Heart right ventricle (tissue), 16 donors: ENCODE results near the gene ABHD2. TPM values are rescaled to one million over a fixed set of nuclear protein-coding genes. Genes with fewer than 3 reads are reported as not detected.
A peak's percentile ranks its signal among the peaks of the same experiment; 100 is the strongest.

Experiments
- ATAC-seq, 8 donors: fragments of 200-7000 bp; cut with Tn5 transposase; one replicate each; pipeline ENCODE4 v1.9.1; 2020; ENCODE audit warnings: mild to moderate bottlenecking in 8 of 8, moderate library complexity in 8 of 8, moderate number of reproducible peaks in 1 of 8
- DNase-seq, 2 donors: peaks; one replicate each; pipeline ENCODE4 v3.0.0-alpha.2; 2020
- H3K27ac ChIP-seq, 10 donors: fragments of 200-600 bp; sonication (generic) in 2 of 10; one replicate each; pipeline versions ENCODE4 v1.5.0 to v1.8.0; 2020 to 2022; ENCODE audit warnings: mild to moderate bottlenecking in 3 of 10
- H3K27me3 ChIP-seq, 7 donors: fragments of 200-600 bp; one replicate each; pipeline ENCODE4 v1.8.0; 2021 to 2022; ENCODE audit warnings: mild to moderate bottlenecking in 2 of 7
- H3K36me3 ChIP-seq, 9 donors: fragments of 200-600 bp; sonication (generic) in 1 of 9; one replicate each; pipeline versions ENCODE4 v1.5.0 to v1.8.0; 2020 to 2022; ENCODE audit warnings: mild to moderate bottlenecking in 2 of 9
- H3K4me1 ChIP-seq, 9 donors: fragments of 200-600 bp; sonication (generic) in 1 of 9; one replicate each; pipeline versions ENCODE4 v1.5.0 to v1.8.0; 2020 to 2022; ENCODE audit warnings: mild to moderate bottlenecking in 4 of 9
- H3K4me3 ChIP-seq, 10 donors: fragments of 200-600 bp; sonication (generic) in 2 of 10; one replicate each; pipeline versions ENCODE4 v1.5.0 to v1.8.0; 2020 to 2022; ENCODE audit warnings: mild to moderate bottlenecking in 7 of 10, moderate library complexity in 2 of 10
- H3K9me3 ChIP-seq, 11 donors: fragments of 200-600 bp in 10 of 11; sonication (generic) in 2 of 11; one replicate each; pipeline versions ENCODE4 v1.5.0 to v1.8.0; 2013 to 2022; ENCODE audit warnings: mild to moderate bottlenecking in 2 of 11, control low read depth in 1 of 11, moderate library complexity in 1 of 11
- CTCF ChIP-seq, 9 donors: fragments of 200-600 bp; sonication (generic) in 2 of 9; IDR thresholded peaks; one replicate each; pipeline versions ENCODE4 v1.5.0 to v1.8.0; 2021 to 2022; ENCODE audit warnings: antibody characterized with exemption in 9 of 9, mild to moderate bottlenecking in 5 of 9, moderate library complexity in 1 of 9
- WGBS, 2 donors: extraction: QIAGEN DNeasy Blood & Tissue Kit; methylation state at CpG; one replicate each; pipeline ENCODE4 v1.1.7; 2013; ENCODE audit warnings: inconsistent platforms in 1 of 2; 5-methylcytosine and 5-hydroxymethylcytosine counted together
- intact Hi-C, 10 donors: fragments of 100-400 bp; cut with DNase I; formaldehyde crosslinking; loops; one replicate each; pipeline versions ENCODE4 v1.11.1 to v1.14.2; 2022
- polyA plus RNA-seq, 2 donors: library from polyadenylated mRNA; stranded (reverse); fragments of 200-250 nt; gene quantifications; one replicate each; pipeline ENCODE4 v1.2.3, GENCODE V29; 2013
- total RNA-seq, 10 donors: library from RNA; stranded (reverse); fragmentation: NEBNext Ultra II Directional in 3 of 10; extraction: Animal tissue kit (Norgen Biotek cat#: 25700) in 3 of 10; gene quantifications; one replicate each; pipeline versions ENCODE4 v1.2.1 to v1.2.4, GENCODE V29; 2021 to 2023
- donor health status: Arrhythmogenic right ventricular cardiomyopathy.
- donor health status: ischemic (EF 13 %, LVEDD 7.1; RV severe dilation, severe dysfunction).
- donor health status: healthy with polysubstance abuse.
- donor health status: DM: no; HTN: yes; CAD: no.
- donor health status: DM: no; HTN: no; CAD: no.
- donor health status: ischemic (EF 25% LVEDD 6.9; RV normal size, moderate dysfunction).
- donor health status: ischemic (EF 25% LVEDD 5.7; RV mildly dilated, moderate dysfunction).
- donor health status: healthy.
- donor health status: DM: yes; HTN: yes; CAD: no.
- donor health status: Ischemic cardiomyopathy.
- donor health status: ischemic (EF 35%, LVEDD 5.7; RV mildly dilated, moderate dysfunction).
- donor health status: nonischemic (EF 11% LVEDD 7.7; RV severe dilation, severe dysfunction).
- donor health status: DM: yes; HTN: yes; CAD: no.
- donor health status: PGD.
- donor health status: ischemic (EF 29% LVEDD 5.4; RV normal size, mild dysfunction).
- donor health status: nonischemic (EF 23%, LVEDD 6.1; RV moderate dilation, normal function).

ABHD2 gene
- total and polyA plus RNA-seq, 12 donors = 9.1 to 201 (median 119) TPM

- WGBS, 2 donors = 85 to 86% methylated on average over 12 of the region's 12 CpGs
- peaks cover 0 to 52% (median 31%) of the 10 kb centered on the region in 9 donors for H3K4me1 ChIP-seq
- H3K4me3 ChIP-seq = no peak overlapping the region
- peak overlapping the region in 6 of 10 donors; percentile 40 to 72 (median 58) for H3K27ac ChIP-seq
- ATAC-seq = no peak
- no peak for TF ChIP-seq CTCF (IDR thresholded peaks at IDR 0.05)
- no peaks in the 10 kb centered on the region for H3K9me3 ChIP-seq
- H3K27me3 ChIP-seq = no peaks in the 10 kb centered on the region
- intact Hi-C loops = loop anchor here in 2 of 10 donors (10.0 kb wide), 2 partner anchors 95 to 235 kb away; no protein-coding TSS in a partner anchor
- no peak for DNase-seq
- H3K36me3 ChIP-seq = peaks cover 0 to 63% (median 24%) of the 10 kb centered on the region in 9 donors
Measured at GRCh38 chr15:89200182-89200581, 111.9 kb downstream of the ABHD2 start.

- no peaks in the 10 kb centered on the region for H3K27me3 ChIP-seq
- H3K36me3 ChIP-seq = peaks cover 0 to 49% (median 12%) of the 10 kb centered on the region in 9 donors
- TF ChIP-seq CTCF (IDR thresholded peaks at IDR 0.05) = no peak
- WGBS, 2 donors = 87 to 92% methylated on average over 20 of the region's 20 CpGs
- H3K4me1 ChIP-seq = peaks cover 0 to 42% (median 28%) of the 10 kb centered on the region in 9 donors
- no peaks in the 10 kb centered on the region for H3K9me3 ChIP-seq
- ATAC-seq (no peak), DNase-seq (no peak)
- no peak overlapping the region for H3K27ac ChIP-seq
- H3K4me3 ChIP-seq = no peak overlapping the region
- intact Hi-C loops = loop anchor here in 2 of 10 donors (10.0 kb wide), 2 partner anchors 93 to 233 kb away; no protein-coding TSS in a partner anchor
Measured at GRCh38 chr15:89201465-89202005, 113.3 kb downstream of the ABHD2 start.

GRCh38 chr15:89203705-89204273 is 115.5 kb downstream of the ABHD2 start:
- no peak for TF ChIP-seq CTCF (IDR thresholded peaks at IDR 0.05)
- Histone ChIP-seq H3K9me3 (no peaks in the 10 kb centered on the region), H3K4me3 (no peak overlapping the region), H3K27ac (no peak overlapping the region), H3K4me1 (peaks cover 6 to 28% (median 20%) of the 10 kb centered on the region in 9 donors), H3K27me3 (no peaks in the 10 kb centered on the region), H3K36me3 (peaks cover 0 to 34% (median 7%) of the 10 kb centered on the region in 9 donors)
- no peak for DNase-seq
- no peak for ATAC-seq
- intact Hi-C loops = loop anchor here in 2 of 10 donors (10.0 kb wide), 2 partner anchors 91 to 231 kb away; no protein-coding TSS in a partner anchor
- 57 to 64% methylated on average over 2 of the region's 2 CpGs for WGBS, 2 donors

- Histone ChIP-seq H3K4me1 (peaks cover 0 to 8% (median 7%) of the 10 kb centered on the region in 9 donors), H3K27me3 (no peaks in the 10 kb centered on the region), H3K9me3 (no peaks in the 10 kb centered on the region), H3K27ac (no peak overlapping the region), H3K4me3 (no peak overlapping the region), H3K36me3 (peaks cover 0 to 12% (median 0%) of the 10 kb centered on the region in 9 donors)
- ATAC-seq (no peak), DNase-seq (no peak)
- WGBS, 2 donors = 78 to 84% methylated on average over 14 of the region's 14 CpGs
- intact Hi-C loops = loop anchor here in 8 of 10 donors (2.0 to 10.0 kb wide), 8 partner anchors 36 to 229 kb away; partner anchors contain the start of gene FANCI (in 1 of the 8)
- no peak for TF ChIP-seq CTCF (IDR thresholded peaks at IDR 0.05)
Measured at GRCh38 chr15:89205991-89206585, 117.8 kb downstream of the ABHD2 start.
